ENCODE measurements around the gene CNTNAP2. TPM values are rescaled to one million over a fixed set of nuclear protein-coding genes. Genes with fewer than 3 reads are reported as not detected.

The CNTNAP2 gene
- polyA plus RNA-seq, 6 donors from 2014 or later: 38.2 to 132 (median 77.9) TPM

DNA sequence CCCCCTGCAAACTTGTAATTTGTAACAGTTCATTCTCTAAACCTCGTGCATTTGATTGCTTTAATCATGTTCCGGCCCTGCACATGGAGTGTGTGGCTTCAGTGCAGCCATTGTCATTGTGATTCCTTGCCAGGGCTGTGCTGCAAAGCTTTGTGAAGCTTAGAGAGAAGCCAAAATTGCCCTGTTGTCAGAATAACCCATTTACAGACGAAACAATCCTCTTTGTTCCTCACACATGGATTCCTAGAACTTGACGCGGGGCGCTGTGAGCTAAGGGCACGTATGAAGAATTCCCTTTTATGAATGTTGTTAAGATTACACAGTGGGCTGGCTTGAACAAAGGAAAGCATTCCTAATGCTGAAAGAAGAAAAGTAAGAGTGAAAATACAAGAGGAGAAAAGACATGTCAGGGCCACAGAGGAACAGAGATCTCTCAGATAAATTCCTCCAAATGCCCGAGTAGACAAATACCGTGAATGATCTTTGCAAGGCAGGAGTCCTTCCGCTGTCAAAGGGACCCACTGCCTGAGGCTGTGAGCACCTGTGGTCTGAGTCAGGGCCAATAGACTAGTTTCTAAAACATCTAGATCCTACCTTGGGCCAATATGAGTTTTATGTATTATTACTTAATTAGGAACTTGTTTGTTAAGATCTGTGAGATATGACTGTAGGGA lies 2268.5 kb downstream of the CNTNAP2 start:
- peaks cover 6 to 17% (median 9%) of the 10 kb centered on the region in 7 donors for H3K9me3 Mint-ChIP-seq
- H3K36me3 Mint-ChIP-seq: peaks cover 27 to 37% of the 10 kb centered on the region in 2 donors
- H3K27me3 Mint-ChIP-seq: no peaks in the 10 kb centered on the region
- ATAC-seq (ENCODE audit: low read depth in 2 of 2): no peak
- no peak overlapping the region for H3K4me3 Mint-ChIP-seq
- peaks cover 0 to 17% (median 4%) of the 10 kb centered on the region in 3 donors for H3K4me1 Mint-ChIP-seq
- H3K27ac Mint-ChIP-seq: peak overlapping the region in 2 of 6 donors; percentile 13 to 80
- no peak for DNase-seq

DNA sequence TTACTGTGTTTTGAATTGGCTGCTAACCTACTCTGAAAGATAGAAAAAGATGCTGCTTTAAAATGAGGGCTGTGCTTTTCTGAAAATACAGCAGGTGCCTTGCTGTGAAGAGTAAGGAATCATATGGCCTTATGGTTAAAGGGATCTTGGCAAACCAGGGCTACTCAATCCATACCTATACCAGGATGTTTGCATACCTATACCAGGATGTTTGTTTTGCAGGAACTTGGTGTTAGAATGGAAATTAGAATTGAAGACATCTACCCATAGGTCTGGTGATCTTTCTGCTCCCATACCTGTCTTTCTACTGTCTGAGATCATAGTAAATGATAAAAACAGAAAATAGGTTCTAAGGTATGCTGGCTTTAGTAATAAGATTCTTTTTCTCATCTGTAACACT lies 2273.8 kb downstream of the CNTNAP2 start:
- no peak overlapping the region for H3K4me3 Mint-ChIP-seq
- H3K27ac Mint-ChIP-seq: peak overlapping the region in 2 of 6 donors; percentile 27 to 54
- peaks cover 9 to 29% of the 10 kb centered on the region in 2 donors for H3K36me3 Mint-ChIP-seq
- peaks cover 4 to 12% (median 8%) of the 10 kb centered on the region in 7 donors for H3K9me3 Mint-ChIP-seq
- peaks cover 0 to 7% (median 0%) of the 10 kb centered on the region in 3 donors for H3K27me3 Mint-ChIP-seq
- DNase-seq: no peak
- no peak for ATAC-seq (ENCODE audit: low read depth in 2 of 2)
- H3K4me1 Mint-ChIP-seq: peaks cover 0 to 20% (median 19%) of the 10 kb centered on the region in 3 donors

DNA sequence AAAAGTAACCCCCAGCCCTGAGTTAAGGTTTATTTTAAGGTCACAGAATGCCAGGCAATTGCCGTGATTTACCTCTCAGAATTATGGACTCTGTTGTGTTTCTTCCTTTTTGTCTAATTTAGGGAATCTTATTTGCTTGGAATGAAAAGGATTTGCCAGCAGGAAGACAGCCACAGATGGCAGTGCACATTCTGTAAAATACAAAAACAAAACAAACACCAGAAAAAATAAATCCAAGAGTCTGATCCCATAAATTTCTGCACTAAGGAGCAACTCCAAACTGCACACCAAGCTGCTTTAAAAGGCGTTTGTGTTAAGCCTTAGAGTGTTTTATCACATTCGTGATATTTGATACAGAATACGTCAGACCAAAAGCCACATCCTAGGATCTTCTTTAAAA lies 2275.0 kb downstream of the CNTNAP2 start:
- Mint-ChIP-seq H3K27ac (peak overlapping the region in 4 of 6 donors; percentile 15 to 47 (median 46)), H3K4me1 (peaks cover 0 to 30% (median 22%) of the 10 kb centered on the region in 3 donors), H3K27me3 (peaks cover 0 to 18% (median 0%) of the 10 kb centered on the region in 3 donors), H3K9me3 (peaks cover 4 to 12% (median 8%) of the 10 kb centered on the region in 7 donors), H3K36me3 (peaks cover 9 to 27% of the 10 kb centered on the region in 2 donors), H3K4me3 (no peak overlapping the region)
- ATAC-seq (ENCODE audit: low read depth in 2 of 2) (no peak), DNase-seq (no peak)

DNA sequence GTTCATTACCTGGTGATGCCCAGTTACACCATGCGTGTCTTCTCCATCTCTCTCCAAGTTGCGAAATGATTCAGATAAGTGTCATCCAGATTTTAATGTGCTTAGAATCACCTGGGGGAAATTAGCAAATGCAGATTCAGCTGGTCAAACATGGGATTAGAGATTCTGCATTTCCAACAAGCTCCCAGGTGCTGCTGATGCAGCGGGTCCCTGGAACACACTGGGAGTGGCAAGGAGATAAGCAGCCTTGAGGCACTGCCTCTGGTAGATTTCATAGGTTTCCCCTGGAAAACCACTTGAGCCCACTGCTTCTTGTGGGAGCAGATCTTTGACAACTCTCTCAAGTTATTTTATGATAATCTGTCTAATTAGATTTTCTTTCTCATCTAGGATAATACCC lies 2278.0 kb downstream of the CNTNAP2 start:
- Mint-ChIP-seq H3K4me1 (peaks cover 0 to 50% (median 26%) of the 10 kb centered on the region in 3 donors), H3K4me3 (no peak overlapping the region), H3K27me3 (peaks cover 0 to 26% (median 0%) of the 10 kb centered on the region in 3 donors), H3K27ac (no peak overlapping the region), H3K36me3 (peaks cover 2 to 19% of the 10 kb centered on the region in 2 donors), H3K9me3 (peaks cover 0 to 5% (median under 1%) of the 10 kb centered on the region in 7 donors)
- DNase-seq (no peak), ATAC-seq (ENCODE audit: low read depth in 2 of 2) (no peak)

DNA sequence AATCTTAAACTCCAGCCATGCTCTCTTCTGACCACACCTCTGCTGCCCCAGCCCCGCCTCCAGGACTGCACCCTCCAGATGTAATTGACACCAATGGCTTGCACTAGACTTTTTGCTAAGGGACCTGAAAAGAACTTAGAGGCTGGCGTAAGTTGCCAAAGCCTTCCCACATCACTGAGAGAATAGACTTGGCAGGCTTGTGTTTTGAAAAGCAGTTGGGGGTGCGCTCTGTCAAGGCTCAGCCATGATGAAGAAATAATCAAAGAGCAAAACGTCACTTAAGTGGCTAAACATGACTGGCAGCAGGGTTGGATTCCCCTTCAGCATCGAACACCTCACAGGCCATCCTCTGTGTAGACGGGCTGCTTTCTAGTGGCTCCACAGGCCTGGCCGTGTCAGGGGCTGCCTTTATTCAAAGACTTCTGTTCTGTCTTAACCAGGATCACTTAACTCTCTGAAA lies 2278.8 kb downstream of the CNTNAP2 start:
- ATAC-seq (ENCODE audit: low read depth in 2 of 2): no peak
- H3K27me3 Mint-ChIP-seq: peaks cover 0 to 26% (median 0%) of the 10 kb centered on the region in 3 donors
- H3K4me1 Mint-ChIP-seq: peaks cover 0 to 55% (median 33%) of the 10 kb centered on the region in 3 donors
- peaks cover 0 to 15% of the 10 kb centered on the region in 2 donors for H3K36me3 Mint-ChIP-seq
- no peak for DNase-seq
- peak overlapping the region in 2 of 6 donors; percentile 10 to 95 for H3K27ac Mint-ChIP-seq
- no peak overlapping the region for H3K4me3 Mint-ChIP-seq
- peaks cover 0 to 2% (median 0%) of the 10 kb centered on the region in 7 donors for H3K9me3 Mint-ChIP-seq

DNA sequence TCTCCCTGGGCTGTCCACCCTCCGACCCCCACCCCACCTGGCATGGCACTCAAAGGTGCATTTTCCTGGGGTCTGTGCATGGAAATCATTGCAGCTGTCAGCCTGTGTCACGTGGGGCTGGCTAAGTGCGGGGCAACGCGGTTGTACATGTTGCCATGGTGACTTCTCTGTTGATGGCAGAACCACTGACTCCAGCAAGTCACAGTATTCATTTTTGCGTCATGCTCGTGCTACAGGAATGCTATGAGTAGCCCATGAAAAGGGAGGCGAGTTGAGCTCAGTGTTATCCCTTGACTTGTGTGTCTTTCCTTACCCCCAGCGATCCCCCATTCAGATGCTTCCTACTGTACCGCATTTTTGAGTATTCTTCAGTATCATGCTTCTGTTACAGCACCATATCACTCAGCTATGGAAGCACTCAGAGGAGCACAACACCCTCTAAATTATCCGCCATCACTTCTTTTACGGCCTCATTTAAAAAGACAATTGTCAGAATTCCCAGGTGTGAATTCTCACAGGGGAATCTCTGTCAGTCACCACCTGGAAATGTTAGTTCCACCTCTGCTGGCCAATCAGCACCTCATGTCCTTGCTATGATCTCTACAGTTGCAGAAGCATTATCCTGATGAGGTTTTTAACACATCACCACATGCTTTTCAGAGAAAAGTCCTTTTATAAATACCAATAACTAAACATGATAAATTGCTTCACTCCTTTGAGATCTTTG lies 2279.6 kb downstream of the CNTNAP2 start:
- DNase-seq (no peak), ATAC-seq (ENCODE audit: low read depth in 2 of 2) (no peak)
- Mint-ChIP-seq H3K9me3 (peaks cover 0 to 1% (median 0%) of the 10 kb centered on the region in 7 donors), H3K4me1 (peaks cover 0 to 54% (median 38%) of the 10 kb centered on the region in 3 donors), H3K36me3 (peaks cover 0 to 9% of the 10 kb centered on the region in 2 donors), H3K27me3 (peaks cover 0 to 26% (median 0%) of the 10 kb centered on the region in 3 donors), H3K27ac (peak overlapping the region in 2 of 6 donors; percentile 68 to 80), H3K4me3 (peak overlapping the region in 1 of 8 donors; percentile 15)

DNA sequence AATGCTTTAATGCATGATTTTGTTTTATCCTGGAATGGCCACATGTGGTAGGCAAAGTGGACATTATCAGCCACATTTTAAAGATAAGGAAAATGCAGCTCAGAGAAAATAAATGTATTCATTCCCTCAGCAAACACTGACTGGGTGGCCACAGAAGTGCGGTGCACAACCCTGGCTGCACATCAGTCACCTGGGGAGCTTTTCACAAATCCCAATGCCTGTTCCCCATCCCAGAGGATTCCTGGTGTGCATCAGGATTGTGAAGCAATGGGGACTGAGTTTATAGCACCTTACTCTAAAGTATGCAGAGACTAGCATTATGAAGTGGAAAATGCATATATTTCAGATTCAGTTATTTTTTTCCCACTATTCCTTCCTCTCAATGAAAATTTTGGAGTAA lies 2280.5 kb downstream of the CNTNAP2 start:
- Mint-ChIP-seq H3K4me3 (peak overlapping the region in 1 of 8 donors; percentile 24), H3K27me3 (peaks cover 0 to 26% (median 0%) of the 10 kb centered on the region in 3 donors), H3K27ac (peak overlapping the region in 1 of 6 donors; percentile 54), H3K36me3 (peaks cover 0 to 9% of the 10 kb centered on the region in 2 donors), H3K9me3 (peaks cover 0 to 1% (median 0%) of the 10 kb centered on the region in 7 donors), H3K4me1 (peaks cover 0 to 58% (median 39%) of the 10 kb centered on the region in 3 donors)
- DNase-seq: no peak
- ATAC-seq (ENCODE audit: low read depth in 2 of 2): no peak

DNA sequence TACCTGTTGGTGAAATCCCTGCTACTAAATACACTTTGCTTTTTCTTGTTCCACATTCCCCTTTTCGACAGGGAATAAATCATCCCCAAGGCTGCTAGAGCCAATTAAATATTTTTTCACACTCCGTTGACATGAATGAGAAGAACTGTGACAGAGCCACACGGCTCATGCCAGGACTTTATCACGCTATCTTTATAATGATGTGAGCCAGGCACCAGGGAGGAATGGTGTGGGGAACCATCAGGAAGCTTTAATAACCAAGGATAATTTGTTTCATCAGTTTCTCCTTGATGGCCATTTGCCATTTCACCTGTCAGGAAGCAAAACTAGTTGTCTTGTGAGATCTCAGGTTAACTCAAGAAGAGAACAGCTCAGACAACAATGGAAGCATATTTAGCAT lies 2280.9 kb downstream of the CNTNAP2 start:
- Mint-ChIP-seq H3K4me1 (peaks cover 0 to 58% (median 39%) of the 10 kb centered on the region in 3 donors), H3K9me3 (peaks cover 0 to 1% (median 0%) of the 10 kb centered on the region in 7 donors), H3K36me3 (peaks cover 0 to 9% of the 10 kb centered on the region in 2 donors), H3K27me3 (peaks cover 0 to 26% (median 0%) of the 10 kb centered on the region in 3 donors), H3K4me3 (peak overlapping the region in 1 of 8 donors; percentile 24), H3K27ac (peak overlapping the region in 1 of 6 donors; percentile 11)
- ATAC-seq (ENCODE audit: low read depth in 2 of 2) (no peak), DNase-seq (no peak)

DNA sequence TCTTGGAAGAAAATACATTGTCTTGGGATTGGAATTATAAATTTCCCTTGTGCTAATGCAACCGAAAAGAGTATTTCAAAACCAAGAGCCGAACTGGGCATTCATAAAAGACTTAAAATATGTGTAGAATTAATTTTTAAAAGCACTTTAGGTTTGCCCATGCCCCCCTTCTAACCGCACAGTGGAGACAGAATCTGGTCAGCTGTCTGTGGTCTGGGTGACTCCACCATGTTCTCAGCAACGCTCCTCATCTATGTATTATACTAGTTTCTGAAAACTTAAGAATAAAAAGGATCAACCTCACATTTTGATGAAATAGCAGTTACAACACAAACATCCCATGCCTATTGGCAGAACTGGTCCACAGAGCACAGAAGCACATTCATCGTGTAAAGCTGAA lies 2281.4 kb downstream of the CNTNAP2 start:
- Mint-ChIP-seq H3K27me3 (peaks cover 0 to 26% (median 0%) of the 10 kb centered on the region in 3 donors), H3K36me3 (peaks cover 0 to 8% of the 10 kb centered on the region in 2 donors), H3K4me1 (peaks cover 0 to 61% (median 37%) of the 10 kb centered on the region in 3 donors), H3K4me3 (peak overlapping the region in 2 of 8 donors; percentile 20 to 33), H3K9me3 (peaks cover 0 to 1% (median 0%) of the 10 kb centered on the region in 7 donors), H3K27ac (no peak overlapping the region)
- no peak for DNase-seq
- ATAC-seq (ENCODE audit: low read depth in 2 of 2): no peak

DNA sequence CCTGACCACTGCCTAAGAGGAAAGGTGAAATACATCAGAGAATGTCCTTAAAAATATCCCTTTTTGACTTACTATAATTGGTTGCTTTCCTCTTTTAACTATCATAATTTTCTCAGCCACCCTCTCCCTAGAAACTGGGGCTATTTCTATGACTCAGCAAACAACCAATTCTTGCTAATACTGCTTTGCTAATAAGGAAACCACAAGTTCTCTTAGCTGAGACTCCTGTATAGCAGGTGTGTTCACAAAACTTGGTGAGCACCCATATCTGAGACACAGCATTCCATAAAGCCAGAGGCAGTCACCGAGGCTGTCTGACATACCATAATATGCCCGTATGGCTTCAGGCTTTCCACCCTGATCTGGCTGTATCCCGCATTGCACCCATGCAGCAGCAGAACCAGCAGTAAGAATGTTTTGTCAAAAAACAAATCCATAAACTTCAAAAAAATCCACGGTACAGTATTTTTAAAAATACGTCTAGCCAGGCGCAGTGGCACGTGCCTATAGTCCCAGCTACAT lies 2282.3 kb downstream of the CNTNAP2 start:
- no peak overlapping the region for H3K4me3 Mint-ChIP-seq
- ATAC-seq (ENCODE audit: low read depth in 2 of 2) (no peak), DNase-seq (no peak)
- peaks cover 0 to 5% of the 10 kb centered on the region in 2 donors for H3K36me3 Mint-ChIP-seq
- H3K27ac Mint-ChIP-seq: peak overlapping the region in 3 of 6 donors; percentile 17 to 56 (median 22)
- H3K27me3 Mint-ChIP-seq: peaks cover 0 to 26% (median 0%) of the 10 kb centered on the region in 3 donors
- H3K4me1 Mint-ChIP-seq: peaks cover 0 to 58% (median 39%) of the 10 kb centered on the region in 3 donors
- H3K9me3 Mint-ChIP-seq: peaks cover 0 to 1% (median 0%) of the 10 kb centered on the region in 7 donors

DNA sequence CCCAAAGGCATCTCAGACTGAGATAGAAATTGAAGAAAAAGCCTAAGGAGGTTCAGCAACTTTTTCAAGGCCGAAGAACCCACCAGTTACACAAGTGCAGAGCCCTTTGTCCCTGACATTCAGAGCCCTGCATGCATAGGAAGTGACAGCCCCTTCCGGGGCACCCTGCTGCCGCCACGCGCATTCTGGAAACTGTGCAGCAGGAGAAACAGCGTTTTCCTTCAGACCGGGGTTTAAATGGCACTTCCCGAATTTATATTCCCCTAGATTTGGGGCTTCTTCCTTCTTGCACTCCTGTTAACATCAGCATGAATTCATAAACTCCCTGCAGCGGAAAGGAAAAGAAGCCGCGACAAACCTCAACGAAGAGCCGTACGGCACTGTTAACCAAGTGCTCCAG lies 2283.5 kb downstream of the CNTNAP2 start:
- Mint-ChIP-seq H3K4me3 (peak overlapping the region in 7 of 8 donors; percentile 5 to 75 (median 56)), H3K27me3 (peaks cover 0 to 22% (median 0%) of the 10 kb centered on the region in 3 donors), H3K36me3 (peaks cover 0 to 5% of the 10 kb centered on the region in 2 donors), H3K4me1 (peaks cover 0 to 61% (median 44%) of the 10 kb centered on the region in 3 donors), H3K9me3 (peaks cover 0 to 1% (median 0%) of the 10 kb centered on the region in 7 donors), H3K27ac (peak overlapping the region in 2 of 6 donors; percentile 56 to 57)
- DNase-seq: no peak
- ATAC-seq (ENCODE audit: low read depth in 2 of 2): no peak

DNA sequence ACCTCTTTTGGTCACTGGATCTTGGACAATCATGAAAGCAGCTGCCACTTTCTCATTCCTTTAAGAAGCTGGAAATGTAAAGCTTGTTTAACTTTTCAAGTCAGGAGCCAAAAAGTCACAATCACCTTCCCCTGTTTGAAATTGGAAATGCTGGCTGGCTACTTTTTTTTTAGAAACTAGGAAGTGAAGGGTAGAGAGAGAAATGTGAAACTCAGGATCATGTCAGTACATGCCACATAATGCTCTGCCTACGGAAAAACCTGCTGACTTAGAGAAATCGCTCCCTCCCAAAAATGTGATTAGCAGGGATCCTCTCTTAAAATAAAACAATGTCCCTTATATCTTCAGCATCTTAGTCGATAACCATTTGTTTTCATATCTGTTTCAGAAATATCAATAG lies 2285.6 kb downstream of the CNTNAP2 start:
- ATAC-seq (ENCODE audit: low read depth in 2 of 2) (no peak), DNase-seq (no peak)
- Mint-ChIP-seq H3K4me3 (no peak overlapping the region), H3K4me1 (peaks cover 0 to 47% (median 37%) of the 10 kb centered on the region in 3 donors), H3K9me3 (no peaks in the 10 kb centered on the region), H3K27me3 (peaks cover 0 to 7% (median 0%) of the 10 kb centered on the region in 3 donors), H3K36me3 (peaks cover 0 to 5% of the 10 kb centered on the region in 2 donors), H3K27ac (peak overlapping the region in 2 of 6 donors; percentile 29 to 63)

Measured in naive B cell (primary cell).